Heart right ventricle (tissue), 16 donors: ENCODE results near the gene ATXN2. TPM values are rescaled to one million over a fixed set of nuclear protein-coding genes. Genes with fewer than 3 reads are reported as not detected.
"Not testable (repeated sequence)": the region's sequence is repeated elsewhere in the genome, so short reads cannot be mapped to it uniquely, and the experiment has no call there.

ENCODE experiments used
- ATAC-seq, 8 donors: fragments of 200-7000 bp; cut with Tn5 transposase; one replicate each; pipeline ENCODE4 v1.9.1; 2020; ENCODE audit warnings: mild to moderate bottlenecking in 8 of 8, moderate library complexity in 8 of 8, moderate number of reproducible peaks in 1 of 8
- DNase-seq, 2 donors: peaks; one replicate each; pipeline ENCODE4 v3.0.0-alpha.2; 2020
- H3K27ac ChIP-seq, 10 donors: fragments of 200-600 bp; sonication (generic) in 2 of 10; one replicate each; pipeline versions ENCODE4 v1.5.0 to v1.8.0; 2020 to 2022; ENCODE audit warnings: mild to moderate bottlenecking in 3 of 10
- H3K27me3 ChIP-seq, 7 donors: fragments of 200-600 bp; one replicate each; pipeline ENCODE4 v1.8.0; 2021 to 2022; ENCODE audit warnings: mild to moderate bottlenecking in 2 of 7
- H3K36me3 ChIP-seq, 9 donors: fragments of 200-600 bp; sonication (generic) in 1 of 9; one replicate each; pipeline versions ENCODE4 v1.5.0 to v1.8.0; 2020 to 2022; ENCODE audit warnings: mild to moderate bottlenecking in 2 of 9
- H3K4me1 ChIP-seq, 9 donors: fragments of 200-600 bp; sonication (generic) in 1 of 9; one replicate each; pipeline versions ENCODE4 v1.5.0 to v1.8.0; 2020 to 2022; ENCODE audit warnings: mild to moderate bottlenecking in 4 of 9
- H3K4me3 ChIP-seq, 10 donors: fragments of 200-600 bp; sonication (generic) in 2 of 10; one replicate each; pipeline versions ENCODE4 v1.5.0 to v1.8.0; 2020 to 2022; ENCODE audit warnings: mild to moderate bottlenecking in 7 of 10, moderate library complexity in 2 of 10
- H3K9me3 ChIP-seq, 11 donors: fragments of 200-600 bp in 10 of 11; sonication (generic) in 2 of 11; one replicate each; pipeline versions ENCODE4 v1.5.0 to v1.8.0; 2013 to 2022; ENCODE audit warnings: mild to moderate bottlenecking in 2 of 11, control low read depth in 1 of 11, moderate library complexity in 1 of 11
- CTCF ChIP-seq, 9 donors: fragments of 200-600 bp; sonication (generic) in 2 of 9; IDR thresholded peaks; one replicate each; pipeline versions ENCODE4 v1.5.0 to v1.8.0; 2021 to 2022; ENCODE audit warnings: antibody characterized with exemption in 9 of 9, mild to moderate bottlenecking in 5 of 9, moderate library complexity in 1 of 9
- WGBS, 2 donors: extraction: QIAGEN DNeasy Blood & Tissue Kit; methylation state at CpG; one replicate each; pipeline ENCODE4 v1.1.7; 2013; ENCODE audit warnings: inconsistent platforms in 1 of 2; 5-methylcytosine and 5-hydroxymethylcytosine counted together
- intact Hi-C, 10 donors: fragments of 100-400 bp; cut with DNase I; formaldehyde crosslinking; loops; one replicate each; pipeline versions ENCODE4 v1.11.1 to v1.14.2; 2022
- polyA plus RNA-seq, 2 donors: library from polyadenylated mRNA; stranded (reverse); fragments of 200-250 nt; gene quantifications; one replicate each; pipeline ENCODE4 v1.2.3, GENCODE V29; 2013
- total RNA-seq, 10 donors: library from RNA; stranded (reverse); fragmentation: NEBNext Ultra II Directional in 3 of 10; extraction: Animal tissue kit (Norgen Biotek cat#: 25700) in 3 of 10; gene quantifications; one replicate each; pipeline versions ENCODE4 v1.2.1 to v1.2.4, GENCODE V29; 2021 to 2023
- donor health status: Arrhythmogenic right ventricular cardiomyopathy.
- donor health status: ischemic (EF 13 %, LVEDD 7.1; RV severe dilation, severe dysfunction).
- donor health status: healthy with polysubstance abuse.
- donor health status: DM: no; HTN: yes; CAD: no.
- donor health status: DM: no; HTN: no; CAD: no.
- donor health status: ischemic (EF 25% LVEDD 6.9; RV normal size, moderate dysfunction).
- donor health status: ischemic (EF 25% LVEDD 5.7; RV mildly dilated, moderate dysfunction).
- donor health status: healthy.
- donor health status: DM: yes; HTN: yes; CAD: no.
- donor health status: Ischemic cardiomyopathy.
- donor health status: ischemic (EF 35%, LVEDD 5.7; RV mildly dilated, moderate dysfunction).
- donor health status: nonischemic (EF 11% LVEDD 7.7; RV severe dilation, severe dysfunction).
- donor health status: DM: yes; HTN: yes; CAD: no.
- donor health status: PGD.
- donor health status: ischemic (EF 29% LVEDD 5.4; RV normal size, mild dysfunction).
- donor health status: nonischemic (EF 23%, LVEDD 6.1; RV moderate dilation, normal function).

Gene ATXN2
- total and polyA plus RNA-seq, 12 donors = 18.8 to 69.9 (median 55.0) TPM

- DNase-seq = no peak
- Histone ChIP-seq H3K4me1 (peaks cover 7 to 23% (median 18%) of the 10 kb centered on the region in 9 donors), H3K27ac (peak overlapping the region in 8 of 10 donors; percentile 15 to 84 (median 70)), H3K36me3 (peaks cover 0 to 11% (median 0%) of the 10 kb centered on the region in 9 donors), H3K9me3 (no peaks in the 10 kb centered on the region), H3K27me3 (no peaks in the 10 kb centered on the region), H3K4me3 (no peak overlapping the region)
- intact Hi-C loops = loop anchor here in 3 of 10 donors (5.0 kb wide), 2 partner anchors 33 to 38 kb away; partner anchors contain the start of gene ATXN2 (in 2 of the 3)
- WGBS, 2 donors = 81 to 82% methylated on average over 8 of the region's 8 CpGs
- no peak for TF ChIP-seq CTCF (IDR thresholded peaks at IDR 0.05)
- peak in 3 of 8 donors; percentile 11 to 28 (median 27) for ATAC-seq
These were observed 36.4 kb upstream of the ATXN2 start for GRCh38 chr12:111635524-111635923.

- ATAC-seq (no peak), DNase-seq (no peak)
- H3K9me3 ChIP-seq = no peaks in the 10 kb centered on the region
- no peak for TF ChIP-seq CTCF (IDR thresholded peaks at IDR 0.05)
- no peaks in the 10 kb centered on the region for H3K4me1 ChIP-seq
- H3K27ac ChIP-seq = no peak overlapping the region
- H3K27me3 ChIP-seq = no peaks in the 10 kb centered on the region
- no peak overlapping the region for H3K4me3 ChIP-seq
- 95 to 96% methylated on average over 7 of the region's 7 CpGs for WGBS, 2 donors
- no peaks in the 10 kb centered on the region for H3K36me3 ChIP-seq
- intact Hi-C loops = no loop called here
These were observed 29.6 kb upstream of the ATXN2 start for GRCh38 chr12:111628505-111629260.

GRCh38 chr12:111626230-111626629 is 27.1 kb upstream of the ATXN2 start:
- no peaks in the 10 kb centered on the region for H3K4me1 ChIP-seq
- TF ChIP-seq CTCF (IDR thresholded peaks at IDR 0.05) = no peak
- WGBS, 2 donors = 96% methylated on average over 6 of the region's 6 CpGs
- DNase-seq (no peak), ATAC-seq (no peak)
- H3K27ac ChIP-seq = no peak overlapping the region
- H3K4me3 ChIP-seq = no peak overlapping the region
- no peaks in the 10 kb centered on the region for H3K36me3 ChIP-seq
- no peaks in the 10 kb centered on the region for H3K27me3 ChIP-seq
- H3K9me3 ChIP-seq = no peaks in the 10 kb centered on the region
- intact Hi-C loops = no loop called here

GRCh38 chr12:111624540-111624939 is 25.4 kb upstream of the ATXN2 start:
- intact Hi-C loops = no loop called here
- no peaks in the 10 kb centered on the region for H3K27me3 ChIP-seq
- no peak for TF ChIP-seq CTCF (IDR thresholded peaks at IDR 0.05)
- H3K36me3 ChIP-seq = no peaks in the 10 kb centered on the region
- H3K27ac ChIP-seq = no peak overlapping the region
- ATAC-seq (no peak), DNase-seq (no peak)
- no peaks in the 10 kb centered on the region for H3K9me3 ChIP-seq
- H3K4me1 ChIP-seq = no peaks in the 10 kb centered on the region
- 94% methylated on average over 8 of the region's 8 CpGs for WGBS, 2 donors
- no peak overlapping the region for H3K4me3 ChIP-seq

GRCh38 chr12:111617841-111618240 is 18.7 kb upstream of the ATXN2 start:
- not testable (repeated sequence) for ATAC-seq

More at GRCh38 chr12:111617841-111618240, 18.7 kb upstream of the ATXN2 start:
- intact Hi-C loops, H3K27me3 ChIP-seq, H3K4me3 ChIP-seq, H3K36me3 ChIP-seq, H3K9me3 ChIP-seq, H3K4me1 ChIP-seq, H3K27ac ChIP-seq, DNase-seq: not testable (repeated sequence)
- WGBS, 2 donors = 92 to 95% methylated on average over 10 of the region's 10 CpGs
